ENCODE measurements around the gene DISP2.

The DISP2 gene

DNA sequence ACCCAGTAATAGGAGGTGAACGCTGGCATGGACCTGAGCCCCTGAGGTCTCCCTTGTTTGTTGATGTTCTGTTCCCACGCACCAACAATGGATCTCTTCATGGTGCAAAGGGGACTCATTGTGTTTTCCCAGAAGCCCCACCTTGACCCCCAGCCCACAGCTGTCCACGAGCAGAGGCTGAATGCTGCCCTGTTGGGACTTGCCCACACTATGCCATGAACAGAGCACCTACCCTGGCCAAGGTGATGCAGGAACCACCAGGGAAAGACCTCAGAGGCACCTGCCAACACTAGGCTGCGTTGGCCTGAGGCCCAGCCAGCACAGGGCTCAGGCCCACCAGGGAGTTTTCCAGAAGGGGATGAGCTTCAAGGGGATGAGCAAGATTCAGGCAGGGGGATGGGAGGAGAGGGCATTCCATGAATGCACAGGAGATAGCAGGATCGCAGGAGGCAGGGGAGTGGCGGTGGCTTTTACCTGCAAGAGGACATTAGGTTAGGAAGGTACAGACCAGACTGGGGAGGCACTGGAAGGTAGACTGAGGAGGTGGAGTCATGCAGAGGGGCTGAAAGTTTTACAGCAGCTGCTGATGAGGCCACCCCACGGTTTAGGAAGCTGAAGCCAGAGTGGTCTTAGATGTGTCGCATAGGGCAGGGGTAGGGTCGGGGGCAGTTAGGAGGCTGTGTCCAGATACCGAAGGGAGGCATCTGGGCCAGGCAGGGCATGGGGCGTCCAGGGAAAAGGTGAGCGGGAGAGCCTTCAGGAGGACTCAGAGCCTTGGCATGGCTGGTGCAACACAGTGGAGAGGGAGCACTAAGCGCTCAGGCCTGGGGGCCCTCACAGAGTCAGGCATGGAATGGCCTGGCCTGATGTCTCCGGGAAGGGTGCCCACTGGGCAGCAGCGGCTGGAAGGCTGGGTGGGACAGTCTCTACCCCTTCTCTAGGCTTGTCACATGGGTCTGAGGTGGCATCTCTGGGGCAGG lies 11.2 kb upstream of the DISP2 start:
- no peak for TF ChIP-seq Cebpa-rat (IDR thresholded peaks at IDR 0.05)
- no peak overlapping the region for H3K4me2 ChIP-seq
- no peak overlapping the region for H3K4me3 ChIP-seq
- H3K4me1 ChIP-seq = peaks cover 58% of the 10 kb centered on the region
- H3K9ac ChIP-seq = no peak overlapping the region
- H3K9me3 ChIP-seq = no peaks in the 10 kb centered on the region
- H3K27me3 ChIP-seq = no peaks in the 10 kb centered on the region
- H3K27ac ChIP-seq = no peak overlapping the region
- no peaks in the 10 kb centered on the region for H4K20me1 ChIP-seq
- H3K36me3 ChIP-seq = no peaks in the 10 kb centered on the region

DNA sequence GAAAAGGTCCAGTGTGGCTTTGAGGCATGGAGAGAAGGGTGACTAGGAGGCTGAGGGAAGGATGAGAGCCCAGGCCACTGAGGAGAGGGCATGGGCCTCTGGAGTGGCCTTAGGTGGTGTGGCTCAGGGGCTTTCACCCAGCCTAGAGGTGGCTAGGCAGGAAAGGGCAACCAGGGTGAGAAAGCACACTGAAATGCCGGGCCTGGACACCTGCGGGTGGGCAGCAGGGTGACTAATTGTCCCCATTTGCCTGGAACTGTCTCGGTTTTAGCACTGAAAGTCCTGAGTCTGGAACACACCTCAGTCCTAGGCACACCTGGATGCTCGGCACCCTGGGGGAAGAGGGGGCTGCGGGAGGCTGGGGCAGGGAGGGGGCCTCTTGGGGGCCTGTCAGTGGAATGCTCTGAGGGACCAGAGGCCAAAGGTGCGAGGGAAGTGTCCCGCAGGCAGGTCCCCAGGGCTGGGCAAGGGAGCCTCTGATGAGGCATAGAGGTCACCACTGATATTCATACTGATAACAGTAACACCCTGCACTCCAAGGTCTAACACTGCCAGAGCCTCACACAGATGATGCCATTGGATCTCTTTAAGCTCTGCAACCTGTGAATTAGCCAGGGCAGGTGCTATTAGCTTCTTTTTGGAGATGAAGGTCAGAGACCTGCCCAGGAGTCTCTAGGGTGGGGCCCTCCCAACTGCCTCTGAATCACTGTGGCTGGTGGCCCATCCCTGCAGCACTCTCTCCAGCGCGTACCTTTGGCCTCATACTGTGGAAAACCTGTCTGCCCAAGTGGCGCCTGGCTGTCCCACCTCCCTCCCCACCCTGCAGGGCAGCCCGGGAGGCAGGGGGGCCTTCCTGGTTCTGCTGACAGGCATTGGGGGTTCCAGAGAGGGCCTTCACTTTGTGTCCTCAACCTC lies 10.2 kb upstream of the DISP2 start:
- no peak overlapping the region for H3K9ac ChIP-seq
- peak overlapping the region; percentile 55 for H3K4me2 ChIP-seq
- TF ChIP-seq Cebpa-rat (IDR thresholded peaks at IDR 0.05) = no peak
- no peaks in the 10 kb centered on the region for H3K36me3 ChIP-seq
- H3K27ac ChIP-seq = 0 out of 2 replicates have a peak overlapping the region, but pooled peaks have one; percentile 35
- no peak overlapping the region for H3K4me3 ChIP-seq
- H3K4me1 ChIP-seq = peaks cover 57% of the 10 kb centered on the region
- H3K9me3 ChIP-seq = no peaks in the 10 kb centered on the region
- H4K20me1 ChIP-seq = no peaks in the 10 kb centered on the region
- H3K27me3 ChIP-seq = no peaks in the 10 kb centered on the region

DNA sequence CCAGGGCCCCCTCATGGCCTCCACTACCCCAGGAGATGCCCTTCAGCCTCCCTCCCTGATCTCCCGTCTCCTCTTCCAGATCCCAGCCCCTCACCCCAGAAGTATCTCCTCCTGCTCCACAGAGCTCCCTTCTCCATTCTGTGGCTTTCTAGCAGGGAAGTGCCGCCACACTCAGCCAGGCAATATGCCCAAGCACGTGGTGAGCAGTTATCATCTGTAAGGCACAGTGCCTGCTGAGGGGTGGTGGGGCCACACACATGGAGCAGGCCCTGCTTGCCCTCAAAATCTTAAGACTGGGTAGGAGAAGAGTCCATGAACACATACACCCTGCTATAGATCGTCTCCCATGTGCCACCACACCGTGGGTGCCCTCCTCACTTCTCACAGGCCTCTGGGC lies 9.5 kb upstream of the DISP2 start:
- TF ChIP-seq Cebpa-rat (IDR thresholded peaks at IDR 0.05) = no peak
- no peaks in the 10 kb centered on the region for H3K9me3 ChIP-seq
- no peaks in the 10 kb centered on the region for H3K36me3 ChIP-seq
- H4K20me1 ChIP-seq = no peaks in the 10 kb centered on the region
- H3K27me3 ChIP-seq = no peaks in the 10 kb centered on the region
- H3K27ac ChIP-seq = peak overlapping the region; percentile 35; the same call in 1 of the 2 replicates
- no peak overlapping the region for H3K9ac ChIP-seq
- no peak overlapping the region for H3K4me3 ChIP-seq
- H3K4me1 ChIP-seq = peaks cover 51% of the 10 kb centered on the region
- peak overlapping the region; percentile 55 for H3K4me2 ChIP-seq

- H3K4me1 ChIP-seq = peaks cover 47% of the 10 kb centered on the region
- peak overlapping the region; percentile 35; the same call in 1 of the 2 replicates for H3K27ac ChIP-seq
- no peaks in the 10 kb centered on the region for H3K9me3 ChIP-seq
- 0 out of 2 replicates have a peak, but pooled peaks cover 5% of the 10 kb centered on the region for H4K20me1 ChIP-seq
- H3K27me3 ChIP-seq = no peaks in the 10 kb centered on the region
- peak overlapping the region; percentile 55 for H3K4me2 ChIP-seq
- H3K4me3 ChIP-seq = no peak overlapping the region
- no peak for TF ChIP-seq Cebpa-rat (IDR thresholded peaks at IDR 0.05)
- no peaks in the 10 kb centered on the region for H3K36me3 ChIP-seq
- no peak overlapping the region for H3K9ac ChIP-seq
These were observed 8.9 kb upstream of the DISP2 start for GRCh38 chr15:40349163-40349562.

- no peaks in the 10 kb centered on the region for H3K9me3 ChIP-seq
- H3K4me3 ChIP-seq = no peak overlapping the region
- H3K27me3 ChIP-seq = no peaks in the 10 kb centered on the region
- H3K4me2 ChIP-seq = no peak overlapping the region
- H3K9ac ChIP-seq = no peak overlapping the region
- H4K20me1 ChIP-seq = 0 out of 2 replicates have a peak, but pooled peaks cover 19% of the 10 kb centered on the region
- peaks cover 41% of the 10 kb centered on the region for H3K4me1 ChIP-seq
- no peak overlapping the region for H3K27ac ChIP-seq
- TF ChIP-seq Cebpa-rat (IDR thresholded peaks at IDR 0.05) = no peak
- H3K36me3 ChIP-seq = no peaks in the 10 kb centered on the region
These were observed 5.6 kb upstream of the DISP2 start for GRCh38 chr15:40352281-40352901.

DNA sequence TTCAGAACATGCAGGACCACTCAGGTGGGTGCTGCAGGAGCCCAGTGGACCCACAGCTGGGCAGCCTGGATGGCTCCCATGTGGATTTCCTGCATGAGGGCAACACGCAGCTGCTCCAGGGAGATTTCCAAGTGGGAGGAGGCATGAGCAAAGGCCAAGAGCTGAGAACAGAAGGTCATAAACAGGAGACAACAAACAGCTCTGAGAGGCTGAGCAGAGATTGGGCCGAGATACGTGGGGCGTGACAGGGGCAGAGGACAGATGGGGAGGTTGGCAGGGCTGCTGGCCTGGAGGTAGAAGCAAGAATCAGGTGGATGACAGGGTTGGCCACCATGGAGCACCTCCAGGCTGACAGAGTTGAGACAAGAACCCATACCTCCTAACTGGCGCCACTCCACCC lies 4.3 kb upstream of the DISP2 start:
- peaks cover 43% of the 10 kb centered on the region for H3K4me1 ChIP-seq
- no peak overlapping the region for H3K4me3 ChIP-seq
- H3K27ac ChIP-seq = no peak overlapping the region
- no peaks in the 10 kb centered on the region for H3K36me3 ChIP-seq
- no peaks in the 10 kb centered on the region for H3K9me3 ChIP-seq
- no peaks in the 10 kb centered on the region for H3K27me3 ChIP-seq
- H4K20me1 ChIP-seq = peaks cover 24% of the 10 kb centered on the region
- TF ChIP-seq Cebpa-rat (IDR thresholded peaks at IDR 0.05) = no peak
- no peak overlapping the region for H3K9ac ChIP-seq
- H3K4me2 ChIP-seq = no peak overlapping the region

DNA sequence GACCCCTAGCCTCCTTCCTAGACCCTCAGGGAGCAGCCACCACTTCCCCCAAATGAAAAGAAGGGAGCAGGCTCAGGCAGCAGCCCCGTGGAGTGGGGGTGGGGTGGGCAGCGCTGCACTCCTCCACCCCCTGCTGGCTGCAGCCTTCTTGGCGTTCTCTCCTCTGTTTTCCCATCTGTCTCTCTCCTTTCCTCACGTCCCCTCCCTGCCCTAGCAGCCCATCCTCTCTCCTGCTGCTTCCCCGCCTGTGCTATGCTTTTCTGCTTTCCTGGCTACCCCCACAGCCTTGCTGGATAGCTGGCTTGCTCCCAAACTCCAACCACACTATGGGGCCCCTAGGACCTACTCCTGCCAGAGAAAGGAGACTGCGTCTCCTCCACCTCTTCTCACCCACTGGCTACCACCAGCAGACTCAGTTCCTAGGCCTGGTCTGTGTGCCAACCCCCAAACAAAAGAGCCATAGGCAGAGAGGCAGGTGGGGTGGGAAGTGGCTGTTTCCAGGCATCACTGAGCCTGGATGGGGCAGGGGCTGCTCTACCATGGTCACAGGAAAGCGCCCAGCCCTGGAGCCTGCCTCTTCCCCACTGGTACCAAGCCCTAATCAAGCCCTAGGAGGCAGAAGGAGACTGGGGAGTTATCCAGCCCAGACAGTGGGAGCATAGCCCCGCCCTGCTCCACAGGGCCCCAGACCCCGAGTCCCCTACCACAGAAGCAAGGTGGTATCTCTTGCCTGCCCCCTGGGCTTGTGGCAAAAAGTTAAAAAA lies 3.4 kb upstream of the DISP2 start:
- Histone ChIP-seq H3K4me3 (no peak overlapping the region), H3K27ac (no peak overlapping the region), H3K36me3 (no peaks in the 10 kb centered on the region), H3K4me1 (peaks cover 39% of the 10 kb centered on the region), H4K20me1 (peaks cover 33% of the 10 kb centered on the region), H3K9me3 (no peaks in the 10 kb centered on the region), H3K9ac (no peak overlapping the region), H3K4me2 (peak overlapping the region; percentile 17; the same call in 1 of the 2 replicates), H3K27me3 (no peaks in the 10 kb centered on the region)
- TF ChIP-seq Cebpa-rat (IDR thresholded peaks at IDR 0.05) = no peak

DNA sequence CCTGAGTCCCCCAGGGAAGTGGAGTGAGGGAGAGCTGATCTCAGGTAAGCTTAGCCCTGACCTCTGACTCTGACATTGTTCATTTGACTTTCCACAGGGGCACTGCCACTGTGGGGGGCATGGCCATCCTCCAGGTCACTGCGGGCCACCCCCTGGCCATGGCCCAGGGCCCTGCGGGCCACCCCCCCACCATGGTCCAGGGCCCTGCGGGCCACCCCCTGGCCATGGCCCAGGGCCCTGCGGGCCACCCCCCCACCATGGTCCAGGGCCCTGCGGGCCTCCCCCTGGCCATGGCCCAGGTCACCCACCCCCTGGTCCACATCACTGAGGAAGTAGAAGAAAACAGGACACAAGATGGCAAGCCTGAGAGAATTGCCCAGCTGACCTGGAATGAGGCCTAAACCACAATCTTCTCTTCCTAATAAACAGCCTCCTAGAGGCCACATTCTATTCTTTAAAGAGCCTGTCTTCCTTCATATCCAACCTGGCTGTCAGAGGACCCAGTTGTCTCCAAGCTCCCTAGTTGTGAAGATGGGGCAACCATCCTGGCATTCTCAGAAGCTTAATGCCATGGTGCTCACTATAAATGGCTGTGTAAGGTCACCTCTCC lies 1.9 kb upstream of the DISP2 start:
- Histone ChIP-seq H3K4me2 (no peak overlapping the region), H3K9ac (no peak overlapping the region), H3K9me3 (no peaks in the 10 kb centered on the region), H4K20me1 (peaks cover 48% of the 10 kb centered on the region), H3K4me3 (no peak overlapping the region), H3K27me3 (no peaks in the 10 kb centered on the region), H3K4me1 (peaks cover 24% of the 10 kb centered on the region), H3K36me3 (no peaks in the 10 kb centered on the region), H3K27ac (no peak overlapping the region)
- no peak for TF ChIP-seq Cebpa-rat (IDR thresholded peaks at IDR 0.05)

Data from BLaER1 (cell line).